A549 (cell line): ENCODE data around the gene PPP2R5C.

ENCODE experiments used
- CTCF ChIP-seq: fragments of >200 bp; sonication (Bioruptor Twin); formaldehyde crosslinking; IDR thresholded peaks from 3 replicates; pipeline ENCODE4 v1.5.1; 2016
- EP300 ChIP-seq, 2 experiments: fragments of >200 bp; sonication (Bioruptor Twin); formaldehyde crosslinking; IDR thresholded peaks; 2 replicates in 1 of 2; 3 replicates in 1 of 2; pipeline ENCODE4 v1.6.1; 2016 to 2017
- PHF8 ChIP-seq: fragments of 200-600 bp; sonication (generic); IDR thresholded peaks from 2 replicates; pipeline ENCODE4 v1.6.1; 2016; ENCODE audit warnings: low read depth, mild to moderate bottlenecking, antibody characterized with exemption, moderate library complexity, borderline replicate concordance
- TF ChIP-seq, protein P1 (sequence below): fragments of 200-600 bp; sonication (generic); IDR thresholded peaks from 2 replicates; pipeline ENCODE4 v1.6.1; 2016; ENCODE audit warnings: antibody characterized with exemption, mild to moderate bottlenecking, moderate library complexity
- TF ChIP-seq, protein P2 (sequence below): fragments of 150-350 bp; IDR thresholded peaks from 2 replicates; pipeline ENCODE4 v1.6.1; 2014; ENCODE audit warnings: low read depth, mild to moderate bottlenecking, low read length

DNA sequence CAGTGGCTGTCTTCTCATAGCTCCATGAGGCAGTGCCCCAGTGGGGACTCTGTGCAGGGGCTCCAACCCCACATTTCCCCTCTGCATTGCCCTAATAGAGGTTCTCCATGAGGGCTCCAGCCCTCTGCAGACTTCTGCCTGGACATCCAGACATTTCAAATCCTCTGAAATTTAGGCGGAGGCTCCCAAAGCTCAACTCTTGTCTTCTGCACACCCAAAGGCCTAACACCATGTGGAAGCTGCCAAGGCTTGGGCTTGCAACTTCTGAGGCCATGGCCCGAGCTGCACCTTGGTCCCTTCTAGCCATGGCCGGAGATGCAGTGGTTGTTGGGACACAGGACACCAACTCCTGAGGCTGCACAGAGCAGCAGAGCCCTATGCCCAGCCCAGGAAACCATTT, 20.5 kb upstream of the PPP2R5C start:
- TF ChIP-seq PHF8, result no peak
- no peak for TF ChIP-seq CTCF
- TF ChIP-seq, protein P1, sequence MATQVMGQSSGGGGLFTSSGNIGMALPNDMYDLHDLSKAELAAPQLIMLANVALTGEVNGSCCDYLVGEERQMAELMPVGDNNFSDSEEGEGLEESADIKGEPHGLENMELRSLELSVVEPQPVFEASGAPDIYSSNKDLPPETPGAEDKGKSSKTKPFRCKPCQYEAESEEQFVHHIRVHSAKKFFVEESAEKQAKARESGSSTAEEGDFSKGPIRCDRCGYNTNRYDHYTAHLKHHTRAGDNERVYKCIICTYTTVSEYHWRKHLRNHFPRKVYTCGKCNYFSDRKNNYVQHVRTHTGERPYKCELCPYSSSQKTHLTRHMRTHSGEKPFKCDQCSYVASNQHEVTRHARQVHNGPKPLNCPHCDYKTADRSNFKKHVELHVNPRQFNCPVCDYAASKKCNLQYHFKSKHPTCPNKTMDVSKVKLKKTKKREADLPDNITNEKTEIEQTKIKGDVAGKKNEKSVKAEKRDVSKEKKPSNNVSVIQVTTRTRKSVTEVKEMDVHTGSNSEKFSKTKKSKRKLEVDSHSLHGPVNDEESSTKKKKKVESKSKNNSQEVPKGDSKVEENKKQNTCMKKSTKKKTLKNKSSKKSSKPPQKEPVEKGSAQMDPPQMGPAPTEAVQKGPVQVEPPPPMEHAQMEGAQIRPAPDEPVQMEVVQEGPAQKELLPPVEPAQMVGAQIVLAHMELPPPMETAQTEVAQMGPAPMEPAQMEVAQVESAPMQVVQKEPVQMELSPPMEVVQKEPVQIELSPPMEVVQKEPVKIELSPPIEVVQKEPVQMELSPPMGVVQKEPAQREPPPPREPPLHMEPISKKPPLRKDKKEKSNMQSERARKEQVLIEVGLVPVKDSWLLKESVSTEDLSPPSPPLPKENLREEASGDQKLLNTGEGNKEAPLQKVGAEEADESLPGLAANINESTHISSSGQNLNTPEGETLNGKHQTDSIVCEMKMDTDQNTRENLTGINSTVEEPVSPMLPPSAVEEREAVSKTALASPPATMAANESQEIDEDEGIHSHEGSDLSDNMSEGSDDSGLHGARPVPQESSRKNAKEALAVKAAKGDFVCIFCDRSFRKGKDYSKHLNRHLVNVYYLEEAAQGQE, result no peak
- TF ChIP-seq, protein P2, sequence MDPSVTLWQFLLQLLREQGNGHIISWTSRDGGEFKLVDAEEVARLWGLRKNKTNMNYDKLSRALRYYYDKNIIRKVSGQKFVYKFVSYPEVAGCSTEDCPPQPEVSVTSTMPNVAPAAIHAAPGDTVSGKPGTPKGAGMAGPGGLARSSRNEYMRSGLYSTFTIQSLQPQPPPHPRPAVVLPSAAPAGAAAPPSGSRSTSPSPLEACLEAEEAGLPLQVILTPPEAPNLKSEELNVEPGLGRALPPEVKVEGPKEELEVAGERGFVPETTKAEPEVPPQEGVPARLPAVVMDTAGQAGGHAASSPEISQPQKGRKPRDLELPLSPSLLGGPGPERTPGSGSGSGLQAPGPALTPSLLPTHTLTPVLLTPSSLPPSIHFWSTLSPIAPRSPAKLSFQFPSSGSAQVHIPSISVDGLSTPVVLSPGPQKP, result no peak
- no peak for TF ChIP-seq EP300 (IDR thresholded peaks at IDR 0.05)
